Endothelial cell of hepatic sinusoid (primary cell): ENCODE results near the gene CACYBP.

Source experiments
- in situ Hi-C: cut with HindIII; loops from 2 replicates; pipeline ENCODE4 v1.10.0; 2017; ENCODE audit warnings: low sequenced_read_pairs

CACYBP gene

GRCh38 chr1:174999936-175000696, at the start of gene CACYBP:
Gene CACYBP, plus strand, starts transcription at chr1:174999947. Its CDS starts 234 bp downstream, at chr1:175000181.
- in situ Hi-C loops = loop anchor here (25.0 kb wide), 1 partner anchor 213 kb away; no protein-coding TSS in a partner anchor

GRCh38 chr1:174953285-174954072, 46.3 kb upstream of the CACYBP start:
- in situ Hi-C loops = no loop called here

- in situ Hi-C loops = no loop called here
Observed at GRCh38 chr1:174954073-174954460, 45.7 kb upstream of the CACYBP start.

- in situ Hi-C loops = no loop called here
Observed at GRCh38 chr1:174954671-174955669, 44.8 kb upstream of the CACYBP start.

- in situ Hi-C loops = no loop called here
Observed at GRCh38 chr1:174956086-174956485, 43.7 kb upstream of the CACYBP start.

- in situ Hi-C loops = no loop called here
Observed at GRCh38 chr1:174956976-174957375, 42.8 kb upstream of the CACYBP start.

- in situ Hi-C loops = no loop called here
Observed at GRCh38 chr1:174957829-174958228, 41.9 kb upstream of the CACYBP start.

GRCh38 chr1:174958396-174958795, 41.4 kb upstream of the CACYBP start:
- in situ Hi-C loops = no loop called here

GRCh38 chr1:174960362-174960761, 39.4 kb upstream of the CACYBP start:
- in situ Hi-C loops = no loop called here

GRCh38 chr1:174963529-174964125, 36.1 kb upstream of the CACYBP start:
- in situ Hi-C loops = no loop called here

- in situ Hi-C loops = no loop called here
Observed at GRCh38 chr1:174964261-174964971, 35.3 kb upstream of the CACYBP start.

GRCh38 chr1:174964972-174965361, 34.8 kb upstream of the CACYBP start:
- in situ Hi-C loops = no loop called here

- in situ Hi-C loops = no loop called here
Observed at GRCh38 chr1:174965362-174966007, 34.3 kb upstream of the CACYBP start.

GRCh38 chr1:174966008-174966572, 33.7 kb upstream of the CACYBP start:
- in situ Hi-C loops = no loop called here

- in situ Hi-C loops = no loop called here
Observed at GRCh38 chr1:174967845-174968705, 31.7 kb upstream of the CACYBP start.

- in situ Hi-C loops = no loop called here
Observed at GRCh38 chr1:174968750-174969244, 30.9 kb upstream of the CACYBP start.

- in situ Hi-C loops = no loop called here
Observed at GRCh38 chr1:174969977-174970376, 29.8 kb upstream of the CACYBP start.

- in situ Hi-C loops = no loop called here
Observed at GRCh38 chr1:174971466-174971865, 28.3 kb upstream of the CACYBP start.
